H1 (cell line): ENCODE measurements around the gene PDGFD. TPM values are rescaled to one million over a fixed set of nuclear protein-coding genes. Genes with fewer than 3 reads are reported as not detected.

Experiments used
- SP2 ChIP-seq: IDR thresholded peaks from 2 replicates; pipeline ENCODE4 v1.6.1; 2012; ENCODE audit warnings: mild to moderate bottlenecking, low read length, inconsistent platforms
- YY1 ChIP-seq: IDR thresholded peaks from 2 replicates; pipeline ENCODE4 v1.6.1; 2011; ENCODE audit warnings: low read depth, mild to moderate bottlenecking, low read length
- polyA plus RNA-seq, 7 experiments: library from polyadenylated mRNA; depleted of rRNA in 3 of 7; stranded (reverse) in 5 of 7; unstranded in 2 of 7; fragments of >200 nt in 5 of 7; fragments of 200-250 nt in 2 of 7; gene quantifications; 1 replicate in 5 of 7; 2 replicates in 1 of 7; 4 replicates in 1 of 7; pipeline versions ENCODE4 v1.2.1 to v1.2.3, GENCODE V29; 2011 to 2013; ENCODE audit warnings: missing spikeins in 2 of 7, mixed read lengths in 2 of 7
- total RNA-seq: library from RNA; stranded (reverse); fragmentation: NEBNext Ultra II Directional; extraction: Animal tissue kit (Norgen Biotek cat#: 25700); gene quantifications from 2 replicates; pipeline ENCODE4 v1.2.1, GENCODE V29; 2021
- TF ChIP-seq, protein P1 (sequence below): IDR thresholded peaks from 2 replicates; pipeline ENCODE4 v1.6.1; 2012; ENCODE audit warnings: inconsistent platforms
- TF ChIP-seq, protein P2 (sequence below): IDR thresholded peaks from 2 replicates; pipeline ENCODE4 v1.6.1; 2011; ENCODE audit warnings: low read length, improper control_type of control experiment

Gene PDGFD
- total and polyA plus RNA-seq, 2 of the 8 experiments (the other 6 are each of a cell fraction or from before 2014, with no cell fraction given): 1.1 to 3.9 TPM

DNA sequence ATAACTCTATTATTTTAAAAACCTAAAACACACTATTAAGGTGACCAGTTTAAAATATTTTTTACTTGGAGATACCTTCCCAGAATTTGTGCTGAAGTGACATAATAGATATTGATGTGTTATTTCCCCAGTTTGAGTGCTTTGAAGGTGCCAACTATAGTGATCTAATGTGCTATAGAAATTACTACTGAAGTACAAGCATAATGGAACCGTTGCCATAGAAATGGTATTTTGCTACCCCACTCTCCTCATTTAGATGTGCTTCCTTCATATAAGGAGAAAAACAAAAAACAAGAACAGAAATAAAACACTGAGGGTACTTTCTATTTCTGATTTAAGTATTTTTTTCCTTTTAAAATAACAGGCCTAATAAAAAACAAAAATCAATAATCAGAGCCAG lies 108.4 kb downstream of the PDGFD start (continued):
- TF ChIP-seq, protein P1, sequence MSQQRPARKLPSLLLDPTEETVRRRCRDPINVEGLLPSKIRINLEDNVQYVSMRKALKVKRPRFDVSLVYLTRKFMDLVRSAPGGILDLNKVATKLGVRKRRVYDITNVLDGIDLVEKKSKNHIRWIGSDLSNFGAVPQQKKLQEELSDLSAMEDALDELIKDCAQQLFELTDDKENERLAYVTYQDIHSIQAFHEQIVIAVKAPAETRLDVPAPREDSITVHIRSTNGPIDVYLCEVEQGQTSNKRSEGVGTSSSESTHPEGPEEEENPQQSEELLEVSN: no peak
- no peak for TF ChIP-seq SP2
- TF ChIP-seq, protein P2, sequence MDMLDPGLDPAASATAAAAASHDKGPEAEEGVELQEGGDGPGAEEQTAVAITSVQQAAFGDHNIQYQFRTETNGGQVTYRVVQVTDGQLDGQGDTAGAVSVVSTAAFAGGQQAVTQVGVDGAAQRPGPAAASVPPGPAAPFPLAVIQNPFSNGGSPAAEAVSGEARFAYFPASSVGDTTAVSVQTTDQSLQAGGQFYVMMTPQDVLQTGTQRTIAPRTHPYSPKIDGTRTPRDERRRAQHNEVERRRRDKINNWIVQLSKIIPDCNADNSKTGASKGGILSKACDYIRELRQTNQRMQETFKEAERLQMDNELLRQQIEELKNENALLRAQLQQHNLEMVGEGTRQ: no peak
- TF ChIP-seq YY1: no peak
- TF ChIP-seq, all 59 proteins: peak for 0
